Activated T-helper 2 cell treated with anti-CD3 and anti-CD28 coated beads, Interferon-gamma antibody, Interleukin-2, Interleukin-4, amounts not matched to agents 10 μg/mL and 5 μg/mL and 100 μg/mL, durations not matched to agents 14 hours and 24 hours and 36 hours (primary cell): ENCODE measurements around the gene MROH2A. TPM values are rescaled to one million over a fixed set of nuclear protein-coding genes. Genes with fewer than 3 reads are reported as not detected.

ENCODE experiments used
- DNase-seq: peaks from one replicate; pipeline ENCODE4 v3.0.0; 2021; ENCODE audit warnings: low spot score
- H3K27ac Mint-ChIP-seq: one replicate; pipeline ENCODE4 v1.8.0; 2021; ENCODE audit warnings: mixed read lengths
- H3K27me3 Mint-ChIP-seq: one replicate; pipeline ENCODE4 v1.8.0; 2021; ENCODE audit warnings: low read depth, mixed read lengths
- H3K36me3 Mint-ChIP-seq: one replicate; pipeline ENCODE4 v1.8.0; 2021; ENCODE audit warnings: low read depth, mixed read lengths
- H3K4me1 Mint-ChIP-seq: one replicate; pipeline ENCODE4 v1.8.0; 2021; ENCODE audit warnings: low read depth, mixed read lengths
- H3K4me3 Mint-ChIP-seq: one replicate; pipeline ENCODE4 v1.8.0; 2021; ENCODE audit warnings: low read depth, mild to moderate bottlenecking, moderate library complexity, mixed read lengths
- H3K9me3 Mint-ChIP-seq: one replicate; pipeline ENCODE4 v1.8.0; 2021; ENCODE audit warnings: mixed read lengths
- intact Hi-C: fragments of 100-400 bp; cut with micrococcal nuclease; formaldehyde crosslinking; loops from one replicate; pipeline ENCODE4 v1.15.1; 2023
- total RNA-seq: library from RNA; stranded (reverse); gene quantifications from 2 replicates; pipeline ENCODE4 v1.2.3, GENCODE V29; 2022

The MROH2A gene
- total RNA-seq, 1 donor from 2014 or later, result not detected

GRCh38 chr2:233754872-233755611 lies 23.1 kb upstream of the MROH2A start:
- H3K27me3 Mint-ChIP-seq, result no peaks in the 10 kb centered on the region
- H3K27ac Mint-ChIP-seq, result no peak overlapping the region
- no peaks in the 10 kb centered on the region for H3K36me3 Mint-ChIP-seq
- intact Hi-C loops, result no loop called here
- H3K9me3 Mint-ChIP-seq, result peaks cover 15% of the 10 kb centered on the region
- H3K4me3 Mint-ChIP-seq, result no peak overlapping the region
- H3K4me1 Mint-ChIP-seq, result no peaks in the 10 kb centered on the region
- no peak for DNase-seq

- intact Hi-C loops, result no loop called here
- Mint-ChIP-seq H3K4me3 (no peak overlapping the region), H3K4me1 (no peaks in the 10 kb centered on the region), H3K9me3 (peaks cover 5% of the 10 kb centered on the region), H3K36me3 (no peaks in the 10 kb centered on the region), H3K27me3 (no peaks in the 10 kb centered on the region), H3K27ac (no peak overlapping the region)
- no peak for DNase-seq
Observed at GRCh38 chr2:233756429-233757081, 21.6 kb upstream of the MROH2A start.

GRCh38 chr2:233758141-233758540 lies 20.0 kb upstream of the MROH2A start:
- H3K27ac Mint-ChIP-seq, result no peak overlapping the region
- H3K9me3 Mint-ChIP-seq, result no peaks in the 10 kb centered on the region
- no peaks in the 10 kb centered on the region for H3K27me3 Mint-ChIP-seq
- no peak overlapping the region for H3K4me3 Mint-ChIP-seq
- H3K4me1 Mint-ChIP-seq, result no peaks in the 10 kb centered on the region
- no peaks in the 10 kb centered on the region for H3K36me3 Mint-ChIP-seq
- intact Hi-C loops, result no loop called here
- DNase-seq, result no peak

GRCh38 chr2:233758849-233759248 lies 19.3 kb upstream of the MROH2A start:
- H3K27me3 Mint-ChIP-seq, result peaks cover 4% of the 10 kb centered on the region
- H3K27ac Mint-ChIP-seq, result no peak overlapping the region
- DNase-seq, result no peak
- no peak overlapping the region for H3K4me3 Mint-ChIP-seq
- no peaks in the 10 kb centered on the region for H3K4me1 Mint-ChIP-seq
- intact Hi-C loops, result no loop called here
- no peaks in the 10 kb centered on the region for H3K9me3 Mint-ChIP-seq
- H3K36me3 Mint-ChIP-seq, result no peaks in the 10 kb centered on the region

GRCh38 chr2:233760043-233760442 lies 18.1 kb upstream of the MROH2A start, which contains the start of gene UGT1A1:
Gene UGT1A1 (plus strand): TSS chr2:233760270. CDS start chr2:233760288, 18 bp downstream.
- Mint-ChIP-seq H3K27me3 (peaks cover 6% of the 10 kb centered on the region), H3K9me3 (no peaks in the 10 kb centered on the region), H3K4me3 (no peak within 1 kb of the TSS), H3K4me1 (peaks cover 3% of the 10 kb centered on the region), H3K27ac (no peak within 1 kb of the TSS), H3K36me3 (no peaks in the 10 kb centered on the region)
- DNase-seq, result no peak
- intact Hi-C loops, result no loop called here

GRCh38 chr2:233761040-233761769 lies 16.9 kb upstream of the MROH2A start:
- intact Hi-C loops, result no loop called here
- no peak for DNase-seq
- Mint-ChIP-seq H3K27me3 (peaks cover 6% of the 10 kb centered on the region), H3K9me3 (no peaks in the 10 kb centered on the region), H3K4me1 (peaks cover 3% of the 10 kb centered on the region), H3K27ac (no peak overlapping the region), H3K4me3 (no peak overlapping the region), H3K36me3 (no peaks in the 10 kb centered on the region)

GRCh38 chr2:233764264-233764663 lies 13.9 kb upstream of the MROH2A start:
- no peak overlapping the region for H3K27ac Mint-ChIP-seq
- DNase-seq, result no peak
- H3K4me3 Mint-ChIP-seq, result no peak overlapping the region
- peaks cover 3% of the 10 kb centered on the region for H3K4me1 Mint-ChIP-seq
- intact Hi-C loops, result no loop called here
- no peaks in the 10 kb centered on the region for H3K36me3 Mint-ChIP-seq
- H3K27me3 Mint-ChIP-seq, result peaks cover 6% of the 10 kb centered on the region
- no peaks in the 10 kb centered on the region for H3K9me3 Mint-ChIP-seq

GRCh38 chr2:233764761-233765160 lies 13.4 kb upstream of the MROH2A start:
- Mint-ChIP-seq H3K9me3 (no peaks in the 10 kb centered on the region), H3K36me3 (no peaks in the 10 kb centered on the region), H3K4me1 (peaks cover 3% of the 10 kb centered on the region), H3K4me3 (no peak overlapping the region), H3K27ac (no peak overlapping the region), H3K27me3 (peaks cover 6% of the 10 kb centered on the region)
- intact Hi-C loops, result no loop called here
- no peak for DNase-seq

GRCh38 chr2:233766416-233766815 lies 11.7 kb upstream of the MROH2A start:
- Mint-ChIP-seq H3K36me3 (no peaks in the 10 kb centered on the region), H3K9me3 (no peaks in the 10 kb centered on the region), H3K27me3 (peaks cover 6% of the 10 kb centered on the region), H3K4me1 (peaks cover 3% of the 10 kb centered on the region), H3K4me3 (no peak overlapping the region), H3K27ac (no peak overlapping the region)
- intact Hi-C loops, result no loop called here
- DNase-seq, result no peak

GRCh38 chr2:233768076-233768475 lies 10.1 kb upstream of the MROH2A start:
- Mint-ChIP-seq H3K27me3 (peaks cover 6% of the 10 kb centered on the region), H3K27ac (no peak overlapping the region), H3K4me1 (peaks cover 3% of the 10 kb centered on the region), H3K36me3 (no peaks in the 10 kb centered on the region), H3K9me3 (no peaks in the 10 kb centered on the region), H3K4me3 (no peak overlapping the region)
- intact Hi-C loops, result no loop called here
- no peak for DNase-seq

GRCh38 chr2:233769260-233769659 lies 8.9 kb upstream of the MROH2A start:
- no peaks in the 10 kb centered on the region for H3K9me3 Mint-ChIP-seq
- no peak for DNase-seq
- H3K27ac Mint-ChIP-seq, result no peak overlapping the region
- intact Hi-C loops, result no loop called here
- H3K4me1 Mint-ChIP-seq, result peaks cover 3% of the 10 kb centered on the region
- no peaks in the 10 kb centered on the region for H3K36me3 Mint-ChIP-seq
- peaks cover 2% of the 10 kb centered on the region for H3K27me3 Mint-ChIP-seq
- H3K4me3 Mint-ChIP-seq, result no peak overlapping the region

GRCh38 chr2:233772153-233772552 lies 6.0 kb upstream of the MROH2A start:
- no peak overlapping the region for H3K4me3 Mint-ChIP-seq
- intact Hi-C loops, result no loop called here
- no peak overlapping the region for H3K27ac Mint-ChIP-seq

GRCh38 chr2:233772583-233772982 lies 5.5 kb upstream of the MROH2A start:
- no peak overlapping the region for H3K4me3 Mint-ChIP-seq
- H3K4me1 Mint-ChIP-seq, result no peaks in the 10 kb centered on the region
- H3K27ac Mint-ChIP-seq, result no peak overlapping the region
- H3K27me3 Mint-ChIP-seq, result no peaks in the 10 kb centered on the region
- no peak for DNase-seq
- H3K36me3 Mint-ChIP-seq, result no peaks in the 10 kb centered on the region
- intact Hi-C loops, result no loop called here
- H3K9me3 Mint-ChIP-seq, result peaks cover 4% of the 10 kb centered on the region

More at GRCh38 chr2:233772153-233772552, 6.0 kb upstream of the MROH2A start:
- H3K4me1 Mint-ChIP-seq, result no peaks in the 10 kb centered on the region
- no peaks in the 10 kb centered on the region for H3K36me3 Mint-ChIP-seq
- no peak for DNase-seq
- no peaks in the 10 kb centered on the region for H3K27me3 Mint-ChIP-seq
- H3K9me3 Mint-ChIP-seq, result peaks cover 4% of the 10 kb centered on the region
